Ovary (tissue), 9 donors: Measurements from ENCODE around the gene PSMG3. TPM values are rescaled to one million over a fixed set of nuclear protein-coding genes. Genes with fewer than 3 reads are reported as not detected.

Experiments
- DNase-seq, 5 donors: peaks; one replicate each; pipeline ENCODE4 v3.0.0-alpha.2; 2019 to 2020
- H3K27ac ChIP-seq, 2 donors: fragments of 200-600 bp; one replicate each; pipeline versions ENCODE4 v1.5.1 to v1.8.0; 2019 to 2022
- H3K27me3 ChIP-seq: fragments of 200-600 bp; one replicate; pipeline ENCODE4 v1.8.0; 2022
- H3K36me3 ChIP-seq: fragments of 200-600 bp; sonication (generic); one replicate; pipeline ENCODE4 v1.5.1; 2019
- H3K4me1 ChIP-seq: one replicate; pipeline ENCODE4 v1.8.1; 2013; ENCODE audit warnings: mild to moderate bottlenecking, moderate library complexity; ENCODE audit not compliant: insufficient read depth
- H3K4me3 ChIP-seq: fragments of 200-600 bp; sonication (generic); one replicate; pipeline ENCODE4 v1.5.1; 2017
- H3K9me3 ChIP-seq, 2 donors: fragments of 200-600 bp in 1 of 2; sonication (generic) in 1 of 2; one replicate each; pipeline versions ENCODE4 v1.5.1 to v1.8.1; 2013 to 2019; ENCODE audit warnings: mild to moderate bottlenecking in 1 of 2, moderate library complexity in 1 of 2
- CTCF ChIP-seq, 3 donors: fragments of 450-650 bp in 2 of 3; fragments of 200-600 bp in 1 of 3; IDR thresholded peaks; one replicate each; pipeline versions ENCODE4 v1.5.1 to v1.8.0; 2016 to 2022; ENCODE audit warnings: antibody characterized with exemption in 3 of 3, mild to moderate bottlenecking in 1 of 3
- EP300 ChIP-seq: sonication (generic); formaldehyde crosslinking; IDR thresholded peaks from one replicate; pipeline ENCODE4 v1.6.1; 2017; ENCODE audit warnings: antibody characterized with exemption
- POLR2A ChIP-seq: fragments of 450-650 bp; IDR thresholded peaks from one replicate; pipeline ENCODE4 v1.6.1; 2017; ENCODE audit warnings: antibody characterized with exemption, mild to moderate bottlenecking, moderate library complexity
- WGBS, 3 donors: extraction: QIAGEN DNeasy Blood & Tissue Kit in 1 of 3; methylation state at CpG; one replicate each; pipeline versions ENCODE4 v1.1.5 to v1.1.7; 2013 to 2017; 5-methylcytosine and 5-hydroxymethylcytosine counted together
- intact Hi-C, 4 donors: fragments of 100-400 bp; cut with DNase I; formaldehyde crosslinking; loops; one replicate each; pipeline versions ENCODE4 v1.11.0 to v1.15.1; 2022 to 2023
- polyA plus RNA-seq, 2 donors: library from polyadenylated mRNA; stranded (reverse); fragments of 200-250 nt in 1 of 2; fragments of 350-450 nt in 1 of 2; fragmentation: Illumina TruSeq in 1 of 2; extraction: RNeasy Lipid Tissue Mini Kit (QIAGEN cat#74804) in 1 of 2; gene quantifications; one replicate each; pipeline ENCODE4 v1.2.3, GENCODE V29; 2013 to 2014
- total RNA-seq, 7 donors: library from RNA; depleted of rRNA in 2 of 7; stranded (reverse); fragments of >200 nt in 2 of 7; fragmentation: NEBNext Ultra II Directional in 3 of 7; extraction: Animal tissue kit (Norgen Biotek cat#: 25700) in 3 of 7; gene quantifications; one replicate each; pipeline versions ENCODE4 v1.1.0 to v1.2.4, GENCODE V29; 2016 to 2023
- donor health status: DM: no; HTN: no; CAD: no; lungs with moderate emphysema.
- donor health status: DM: no; HTN: no; CAD: no.
- donor health status: Bipolar disorder and iron deficiency.
- donor health status: DM: yes; HTN: yes; CAD: no.
- donor health status: DM: no; HTN: no; CAD: no.
- donor health status: DM: yes; HTN: yes; CAD: no.

The PSMG3 gene
- total and polyA plus RNA-seq, 9 donors, result 12.7 to 34.5 (median 18.6) TPM

- H3K4me1 ChIP-seq, result no peaks in the 10 kb centered on the region
- TF ChIP-seq POLR2A (no peak), EP300 (no peak), CTCF (IDR thresholded peaks at IDR 0.05) (no peak)
- no peaks in the 10 kb centered on the region for H3K27me3 ChIP-seq
- DNase-seq, result no peak
- no peak overlapping the region for H3K27ac ChIP-seq
- 96 to 100% (median 100%) methylated on average over 1 of the region's 1 CpG for WGBS, 3 donors
- H3K9me3 ChIP-seq, result peaks cover 0 to 5% of the 10 kb centered on the region in 2 donors
- no peaks in the 10 kb centered on the region for H3K36me3 ChIP-seq
- H3K4me3 ChIP-seq, result no peak overlapping the region
- intact Hi-C loops, result loop anchor here in 2 of 4 donors (10.0 kb wide), 2 partner anchors 616 to 626 kb away; no protein-coding TSS in a partner anchor
These were observed 19.1 kb upstream of the PSMG3 start for GRCh38 chr7:1588978-1589377.

GRCh38 chr7:1587738-1588137 lies 17.9 kb upstream of the PSMG3 start:
- Histone ChIP-seq H3K36me3 (no peaks in the 10 kb centered on the region), H3K9me3 (peaks cover 0 to 5% of the 10 kb centered on the region in 2 donors), H3K27me3 (no peaks in the 10 kb centered on the region), H3K27ac (no peak overlapping the region), H3K4me1 (no peaks in the 10 kb centered on the region), H3K4me3 (no peak overlapping the region)
- TF ChIP-seq CTCF (IDR thresholded peaks at IDR 0.05) (no peak), EP300 (no peak), POLR2A (no peak)
- 76 to 84% (median 81%) methylated on average over 12 of the region's 12 CpGs for WGBS, 3 donors
- intact Hi-C loops, result loop anchor here in 2 of 4 donors (10.0 kb wide), 2 partner anchors 617 to 627 kb away; no protein-coding TSS in a partner anchor
- DNase-seq, result no peak

GRCh38 chr7:1586827-1587705 lies 17.2 kb upstream of the PSMG3 start:
- H3K9me3 ChIP-seq, result peaks cover 0 to 5% of the 10 kb centered on the region in 2 donors
- H3K4me3 ChIP-seq, result no peak overlapping the region
- DNase-seq, result no peak
- TF ChIP-seq POLR2A, result no peak
- TF ChIP-seq CTCF (IDR thresholded peaks at IDR 0.05), result no peak
- no peak for TF ChIP-seq EP300
- no peaks in the 10 kb centered on the region for H3K36me3 ChIP-seq
- H3K27me3 ChIP-seq, result no peaks in the 10 kb centered on the region
- no peak overlapping the region for H3K27ac ChIP-seq
- intact Hi-C loops, result loop anchor here in 2 of 4 donors (10.0 kb wide), 2 partner anchors 618 to 628 kb away; no protein-coding TSS in a partner anchor
- H3K4me1 ChIP-seq, result no peaks in the 10 kb centered on the region
- WGBS, 3 donors, result 40 to 57% (median 49%) methylated on average over 39 to 42 of the region's 42 CpGs

- intact Hi-C loops, result loop anchor here in 2 of 4 donors (10.0 kb wide), 2 partner anchors 619 to 629 kb away; no protein-coding TSS in a partner anchor
These were observed 16.4 kb upstream of the PSMG3 start for GRCh38 chr7:1586126-1586826.

More at GRCh38 chr7:1586126-1586826, 16.4 kb upstream of the PSMG3 start:
- Histone ChIP-seq H3K4me1 (no peaks in the 10 kb centered on the region), H3K27me3 (no peaks in the 10 kb centered on the region), H3K4me3 (no peak overlapping the region), H3K36me3 (no peaks in the 10 kb centered on the region), H3K27ac (no peak overlapping the region), H3K9me3 (peaks cover 0 to 5% of the 10 kb centered on the region in 2 donors)
- 67 to 79% (median 77%) methylated on average over 34 of the region's 34 CpGs for WGBS, 3 donors
- no peak for TF ChIP-seq POLR2A
- no peak for TF ChIP-seq CTCF (IDR thresholded peaks at IDR 0.05)
- TF ChIP-seq EP300, result no peak
- no peak for DNase-seq
